Endothelial cell of umbilical vein (primary cell): ENCODE data around the gene SPINK9.

Source experiments
- POLR2A ChIP-seq: IDR thresholded peaks from 2 replicates; pipeline ENCODE4 v1.6.1; 2012; ENCODE audit warnings: low read depth, mild to moderate bottlenecking, control low read depth, low read length
- POLR2AphosphoS5 ChIP-seq: IDR thresholded peaks from 2 replicates; pipeline ENCODE4 v1.6.1; 2012; ENCODE audit warnings: low read depth, mild to moderate bottlenecking, control low read depth, low read length, moderate library complexity; ENCODE audit not compliant: insufficient read depth
- TF ChIP-seq, protein P1 (sequence below), 2 donors: IDR thresholded peaks; 1 replicate in 1 of 2; 2 replicates in 1 of 2; pipeline ENCODE4 v1.5.1; 2011; ENCODE audit warnings: low read length in 2 of 2, mild to moderate bottlenecking in 2 of 2, moderate library complexity in 2 of 2, control low read depth in 1 of 2, inconsistent platforms in 1 of 2, low read depth in 1 of 2; ENCODE audit not compliant: insufficient read depth in 1 of 2; ENCODE audit errors: extremely low read depth in 1 of 2
- TF ChIP-seq, protein P2 (sequence below): IDR thresholded peaks from 2 replicates; pipeline ENCODE4 v1.6.1; 2011; ENCODE audit not compliant: insufficient read depth, insufficient read length

DNA sequence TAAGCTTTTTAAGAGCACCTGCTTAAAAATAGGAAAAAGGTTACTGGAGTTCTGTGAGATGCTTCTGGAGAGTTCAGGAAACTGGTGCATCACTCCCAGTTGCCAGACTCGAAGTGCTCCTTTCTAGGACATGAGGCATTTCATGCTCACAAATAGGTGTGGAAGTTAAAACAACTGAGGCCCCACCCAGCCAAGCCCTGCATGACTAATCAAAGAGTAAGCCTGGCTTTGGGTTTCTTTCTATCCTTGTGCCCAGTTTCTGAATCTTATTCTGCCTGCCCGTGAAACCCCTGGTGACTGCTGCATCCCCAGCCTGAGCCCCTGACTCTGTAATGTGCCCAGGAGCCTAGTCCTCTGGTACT, 7.7 kb downstream of the SPINK9 start:
- TF ChIP-seq, protein P1, sequence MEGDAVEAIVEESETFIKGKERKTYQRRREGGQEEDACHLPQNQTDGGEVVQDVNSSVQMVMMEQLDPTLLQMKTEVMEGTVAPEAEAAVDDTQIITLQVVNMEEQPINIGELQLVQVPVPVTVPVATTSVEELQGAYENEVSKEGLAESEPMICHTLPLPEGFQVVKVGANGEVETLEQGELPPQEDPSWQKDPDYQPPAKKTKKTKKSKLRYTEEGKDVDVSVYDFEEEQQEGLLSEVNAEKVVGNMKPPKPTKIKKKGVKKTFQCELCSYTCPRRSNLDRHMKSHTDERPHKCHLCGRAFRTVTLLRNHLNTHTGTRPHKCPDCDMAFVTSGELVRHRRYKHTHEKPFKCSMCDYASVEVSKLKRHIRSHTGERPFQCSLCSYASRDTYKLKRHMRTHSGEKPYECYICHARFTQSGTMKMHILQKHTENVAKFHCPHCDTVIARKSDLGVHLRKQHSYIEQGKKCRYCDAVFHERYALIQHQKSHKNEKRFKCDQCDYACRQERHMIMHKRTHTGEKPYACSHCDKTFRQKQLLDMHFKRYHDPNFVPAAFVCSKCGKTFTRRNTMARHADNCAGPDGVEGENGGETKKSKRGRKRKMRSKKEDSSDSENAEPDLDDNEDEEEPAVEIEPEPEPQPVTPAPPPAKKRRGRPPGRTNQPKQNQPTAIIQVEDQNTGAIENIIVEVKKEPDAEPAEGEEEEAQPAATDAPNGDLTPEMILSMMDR (IDR thresholded peaks at IDR 0.05; ENCODE audit: extremely low read depth in 1 of 2, insufficient read depth in 1 of 2, low read depth in 1 of 2, low read length in 2 of 2): no peak
- TF ChIP-seq, protein P2, sequence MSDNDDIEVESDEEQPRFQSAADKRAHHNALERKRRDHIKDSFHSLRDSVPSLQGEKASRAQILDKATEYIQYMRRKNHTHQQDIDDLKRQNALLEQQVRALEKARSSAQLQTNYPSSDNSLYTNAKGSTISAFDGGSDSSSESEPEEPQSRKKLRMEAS: no peak
- TF ChIP-seq POLR2AphosphoS5 (no peak), POLR2A (no peak)
